OCI-LY7 (cell line): ENCODE data around the gene JAK3.

Source experiments
- EZH2phosphoT487 ChIP-seq: fragments of 200-600 bp; sonication (generic); IDR thresholded peaks from 2 replicates; pipeline ENCODE4 v1.6.1; 2018; ENCODE audit warnings: low read depth, borderline replicate concordance, mild to moderate bottlenecking, mixed run types, antibody characterized with exemption, low read length, moderate library complexity, mixed read lengths
- TF ChIP-seq, protein P1 (sequence below): fragments of 200-600 bp; sonication (generic); conservative IDR thresholded peaks from 2 replicates; pipeline ENCODE4 v1.5.1; 2014; ENCODE audit warnings: mild to moderate bottlenecking, antibody characterized with exemption, low read length, moderate library complexity, mixed read lengths

DNA sequence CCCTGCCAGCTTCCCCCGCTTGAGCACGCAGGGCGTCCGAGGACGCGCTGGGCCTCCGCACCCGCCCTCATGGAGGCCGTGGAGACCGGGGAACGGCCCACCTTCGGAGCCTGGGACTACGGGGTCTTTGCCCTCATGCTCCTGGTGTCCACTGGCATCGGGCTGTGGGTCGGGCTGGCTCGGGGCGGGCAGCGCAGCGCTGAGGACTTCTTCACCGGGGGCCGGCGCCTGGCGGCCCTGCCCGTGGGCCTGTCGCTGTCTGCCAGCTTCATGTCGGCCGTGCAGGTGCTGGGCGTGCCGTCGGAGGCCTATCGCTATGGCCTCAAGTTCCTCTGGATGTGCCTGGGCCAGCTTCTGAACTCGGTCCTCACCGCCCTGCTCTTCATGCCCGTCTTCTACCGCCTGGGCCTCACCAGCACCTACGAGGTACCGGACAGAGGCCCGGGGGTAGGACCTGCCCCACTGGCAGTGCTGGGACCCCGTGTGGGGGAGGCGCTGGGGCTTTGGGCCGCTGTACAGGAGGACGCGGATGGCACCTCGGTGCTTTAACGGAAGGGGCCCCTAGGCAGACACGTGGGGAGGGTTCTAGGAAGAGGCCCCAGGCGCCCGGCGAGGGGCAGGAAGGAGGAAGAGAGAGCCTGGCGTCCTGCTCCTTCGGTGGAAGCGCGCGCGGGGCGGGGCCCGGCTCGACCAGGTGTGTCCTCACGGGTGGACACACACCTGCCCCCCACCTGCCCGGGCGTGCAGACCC is 24.6 kb upstream of the JAK3 start:
- TF ChIP-seq, protein P1, sequence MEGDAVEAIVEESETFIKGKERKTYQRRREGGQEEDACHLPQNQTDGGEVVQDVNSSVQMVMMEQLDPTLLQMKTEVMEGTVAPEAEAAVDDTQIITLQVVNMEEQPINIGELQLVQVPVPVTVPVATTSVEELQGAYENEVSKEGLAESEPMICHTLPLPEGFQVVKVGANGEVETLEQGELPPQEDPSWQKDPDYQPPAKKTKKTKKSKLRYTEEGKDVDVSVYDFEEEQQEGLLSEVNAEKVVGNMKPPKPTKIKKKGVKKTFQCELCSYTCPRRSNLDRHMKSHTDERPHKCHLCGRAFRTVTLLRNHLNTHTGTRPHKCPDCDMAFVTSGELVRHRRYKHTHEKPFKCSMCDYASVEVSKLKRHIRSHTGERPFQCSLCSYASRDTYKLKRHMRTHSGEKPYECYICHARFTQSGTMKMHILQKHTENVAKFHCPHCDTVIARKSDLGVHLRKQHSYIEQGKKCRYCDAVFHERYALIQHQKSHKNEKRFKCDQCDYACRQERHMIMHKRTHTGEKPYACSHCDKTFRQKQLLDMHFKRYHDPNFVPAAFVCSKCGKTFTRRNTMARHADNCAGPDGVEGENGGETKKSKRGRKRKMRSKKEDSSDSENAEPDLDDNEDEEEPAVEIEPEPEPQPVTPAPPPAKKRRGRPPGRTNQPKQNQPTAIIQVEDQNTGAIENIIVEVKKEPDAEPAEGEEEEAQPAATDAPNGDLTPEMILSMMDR = no peak
- no peak for TF ChIP-seq EZH2phosphoT487
